ENCODE results near the gene AMD1.

DNA sequence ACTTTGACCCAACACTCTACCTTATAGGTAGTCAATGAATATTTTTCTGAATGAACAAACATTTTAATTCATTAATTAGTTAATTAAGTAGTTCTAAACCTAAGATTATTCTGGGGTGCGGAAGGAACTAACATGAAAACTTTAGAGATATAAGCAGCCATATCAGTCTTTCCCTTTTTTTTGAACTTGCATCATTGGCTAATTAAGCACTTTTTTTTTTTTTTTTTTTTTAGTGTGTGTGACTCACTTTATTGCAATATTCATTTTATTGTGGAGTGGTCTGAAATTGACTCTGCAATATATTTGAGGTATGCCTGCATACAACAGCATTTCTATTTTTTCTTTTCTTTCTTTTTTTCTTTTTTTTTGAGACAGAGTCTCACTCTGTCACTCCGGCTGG lies 21.8 kb upstream of the AMD1 start:
- TF ChIP-seq, protein P1, sequence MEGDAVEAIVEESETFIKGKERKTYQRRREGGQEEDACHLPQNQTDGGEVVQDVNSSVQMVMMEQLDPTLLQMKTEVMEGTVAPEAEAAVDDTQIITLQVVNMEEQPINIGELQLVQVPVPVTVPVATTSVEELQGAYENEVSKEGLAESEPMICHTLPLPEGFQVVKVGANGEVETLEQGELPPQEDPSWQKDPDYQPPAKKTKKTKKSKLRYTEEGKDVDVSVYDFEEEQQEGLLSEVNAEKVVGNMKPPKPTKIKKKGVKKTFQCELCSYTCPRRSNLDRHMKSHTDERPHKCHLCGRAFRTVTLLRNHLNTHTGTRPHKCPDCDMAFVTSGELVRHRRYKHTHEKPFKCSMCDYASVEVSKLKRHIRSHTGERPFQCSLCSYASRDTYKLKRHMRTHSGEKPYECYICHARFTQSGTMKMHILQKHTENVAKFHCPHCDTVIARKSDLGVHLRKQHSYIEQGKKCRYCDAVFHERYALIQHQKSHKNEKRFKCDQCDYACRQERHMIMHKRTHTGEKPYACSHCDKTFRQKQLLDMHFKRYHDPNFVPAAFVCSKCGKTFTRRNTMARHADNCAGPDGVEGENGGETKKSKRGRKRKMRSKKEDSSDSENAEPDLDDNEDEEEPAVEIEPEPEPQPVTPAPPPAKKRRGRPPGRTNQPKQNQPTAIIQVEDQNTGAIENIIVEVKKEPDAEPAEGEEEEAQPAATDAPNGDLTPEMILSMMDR (IDR thresholded peaks at IDR 0.05) = no peak
- no peak for TF ChIP-seq POLR2A (IDR thresholded peaks at IDR 0.05)
